GM18526 (cell line): ENCODE data around the gene POMGNT1.

Source experiments
- POLR2A ChIP-seq: IDR thresholded peaks from 3 replicates; pipeline ENCODE4 v1.6.1; 2011; ENCODE audit not compliant: insufficient read length; ENCODE audit errors: extremely low read depth

The POMGNT1 gene

GRCh38 chr1:46187106-46187869 lies 10.9 kb downstream of the POMGNT1 start:
- no peak for TF ChIP-seq POLR2A

- no peak for TF ChIP-seq POLR2A
Measured at GRCh38 chr1:46186076-46186475, 12.2 kb downstream of the POMGNT1 start.

DNA sequence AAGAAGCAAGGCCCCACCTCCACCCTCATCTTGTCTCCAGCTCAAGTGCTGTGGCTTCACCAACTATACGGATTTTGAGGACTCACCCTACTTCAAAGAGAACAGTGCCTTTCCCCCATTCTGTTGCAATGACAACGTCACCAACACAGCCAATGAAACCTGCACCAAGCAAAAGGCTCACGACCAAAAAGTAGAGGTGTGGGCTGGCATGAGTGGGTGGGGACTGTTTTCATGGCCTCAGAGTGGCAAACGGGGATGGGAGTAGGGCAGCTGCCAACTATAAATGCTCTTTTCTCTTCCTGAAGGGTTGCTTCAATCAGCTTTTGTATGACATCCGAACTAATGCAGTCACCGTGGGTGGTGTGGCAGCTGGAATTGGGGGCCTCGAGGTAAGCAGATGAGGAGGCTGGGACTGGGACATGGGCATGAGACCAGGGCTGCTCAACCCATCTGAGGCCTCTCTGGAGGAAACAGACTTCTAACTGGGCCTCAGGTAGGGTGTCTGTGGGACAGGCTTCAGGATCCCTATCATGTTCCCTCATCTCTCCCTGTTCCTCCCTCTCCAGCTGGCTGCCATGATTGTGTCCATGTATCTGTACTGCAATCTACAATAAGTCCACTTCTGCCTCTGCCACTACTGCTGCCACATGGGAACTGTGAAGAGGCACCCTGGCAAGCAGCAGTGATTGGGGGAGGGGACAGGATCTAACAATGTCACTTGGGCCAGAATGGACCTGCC lies 13.1 kb downstream of the POMGNT1 start:
- no peak for TF ChIP-seq POLR2A

GRCh38 chr1:46183926-46184557 lies 14.2 kb downstream of the POMGNT1 start:
- TF ChIP-seq POLR2A: no peak

DNA sequence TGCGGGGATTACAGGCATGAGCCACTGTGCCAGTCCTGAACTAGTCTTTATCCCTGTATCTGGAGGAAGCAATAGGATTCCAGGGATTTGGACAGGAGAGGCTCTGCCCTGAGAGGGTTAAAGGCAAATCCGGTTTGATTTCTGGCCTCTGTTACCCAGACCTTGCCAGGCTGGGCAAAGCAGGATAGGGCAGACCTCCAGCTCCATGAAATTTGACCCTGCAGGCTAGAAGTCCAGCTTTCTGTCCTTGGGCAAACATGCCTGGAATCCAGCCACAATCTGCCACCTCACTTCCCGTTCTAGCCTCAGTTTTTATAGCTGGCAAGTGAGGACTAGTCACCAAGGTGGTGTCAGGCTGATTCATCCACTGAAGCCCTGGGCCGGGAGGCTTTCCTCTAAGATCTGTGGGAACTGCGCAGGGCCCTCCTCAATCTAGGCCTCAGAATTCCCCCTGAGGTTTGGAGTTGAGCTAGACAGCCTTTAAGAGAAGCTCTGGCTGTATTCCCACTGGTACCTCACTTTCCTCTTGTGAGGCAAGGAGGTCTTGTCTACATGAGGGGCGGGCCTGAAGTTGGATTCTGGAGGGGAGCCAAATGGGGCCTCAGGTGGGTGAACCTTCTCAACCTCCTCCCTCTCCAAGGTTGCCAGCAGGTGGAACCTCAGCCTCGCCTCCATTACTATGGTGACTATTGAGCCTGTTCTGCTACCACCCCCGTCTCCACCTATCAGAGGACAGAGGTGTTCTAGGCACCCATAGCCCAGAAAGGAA lies 15.0 kb downstream of the POMGNT1 start:
- TF ChIP-seq POLR2A: no peak

DNA sequence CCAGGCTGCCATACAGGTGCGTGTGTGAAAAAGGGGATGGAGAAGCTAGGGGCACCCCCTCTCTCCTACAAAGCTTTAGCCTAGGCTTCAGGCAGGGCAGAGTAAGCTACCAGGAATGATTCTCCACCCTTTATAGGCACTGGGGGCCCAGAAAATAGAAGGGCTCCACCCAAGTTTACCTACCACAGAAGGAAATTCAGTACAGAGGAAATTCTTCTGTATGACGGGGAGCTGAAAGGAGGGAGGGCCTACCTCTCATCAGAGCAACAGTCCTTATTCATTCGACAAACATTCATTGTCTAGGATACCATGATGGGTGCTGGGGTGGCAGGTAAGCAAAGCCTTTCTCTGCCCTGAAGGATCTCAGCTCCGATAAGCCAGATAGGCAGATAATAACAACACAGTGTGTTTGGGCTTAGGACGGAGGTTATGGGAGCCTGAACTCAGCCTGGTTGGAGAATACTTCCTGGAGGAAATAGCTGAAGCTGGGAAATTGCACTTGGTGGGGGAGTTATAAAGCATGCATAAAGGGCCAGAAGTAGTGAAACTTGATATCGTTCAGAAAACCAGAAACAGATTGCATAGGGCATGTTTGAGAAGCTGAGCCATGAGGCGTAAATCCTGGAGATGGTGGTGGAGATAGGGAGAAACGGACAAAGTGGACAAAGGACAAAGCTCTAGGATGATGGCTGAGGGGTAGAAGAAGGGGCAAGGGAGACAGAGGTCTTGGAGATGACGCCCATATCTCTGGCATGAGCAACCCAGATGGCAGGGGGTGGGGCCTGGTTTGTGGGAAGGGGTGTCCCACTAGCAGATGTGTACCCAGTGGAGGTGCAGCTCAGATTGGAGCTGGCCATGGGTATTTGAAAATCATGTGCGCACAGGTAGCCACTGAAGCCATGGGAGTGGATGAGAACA lies 16.6 kb downstream of the POMGNT1 start:
- TF ChIP-seq POLR2A: no peak

- no peak for TF ChIP-seq POLR2A
Measured at GRCh38 chr1:46180082-46180616, 18.1 kb downstream of the POMGNT1 start.

- no peak for TF ChIP-seq POLR2A
Measured at GRCh38 chr1:46179138-46180081, 18.8 kb downstream of the POMGNT1 start.

- no peak for TF ChIP-seq POLR2A
Measured at GRCh38 chr1:46176211-46176865, 21.9 kb downstream of the POMGNT1 start, which contains the start of gene P3R3URF. TSS of gene P3R3URF (minus strand) at chr1:46176488. CDS start at chr1:46176471, 17 bp downstream.

DNA sequence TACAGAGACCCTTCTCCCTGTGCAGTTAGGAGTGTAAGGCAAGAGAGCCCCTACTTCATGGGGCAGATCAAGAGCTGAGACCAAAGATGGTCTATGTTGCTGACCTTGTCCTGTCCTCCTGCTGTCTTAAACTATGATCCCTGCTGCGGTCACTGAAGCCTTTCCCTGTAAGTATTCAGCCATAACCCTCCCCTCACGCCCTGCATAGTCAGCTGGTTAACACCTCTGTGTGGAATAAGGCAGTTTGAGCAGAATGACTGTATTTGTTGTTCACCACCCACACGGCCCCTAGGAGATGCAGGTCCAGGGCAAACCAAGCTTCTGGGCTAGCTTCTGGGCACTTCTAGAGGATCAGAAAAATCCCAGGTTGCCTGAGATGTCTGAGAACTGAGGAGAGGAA lies 23.0 kb downstream of the POMGNT1 start:
- TF ChIP-seq POLR2A: no peak

DNA sequence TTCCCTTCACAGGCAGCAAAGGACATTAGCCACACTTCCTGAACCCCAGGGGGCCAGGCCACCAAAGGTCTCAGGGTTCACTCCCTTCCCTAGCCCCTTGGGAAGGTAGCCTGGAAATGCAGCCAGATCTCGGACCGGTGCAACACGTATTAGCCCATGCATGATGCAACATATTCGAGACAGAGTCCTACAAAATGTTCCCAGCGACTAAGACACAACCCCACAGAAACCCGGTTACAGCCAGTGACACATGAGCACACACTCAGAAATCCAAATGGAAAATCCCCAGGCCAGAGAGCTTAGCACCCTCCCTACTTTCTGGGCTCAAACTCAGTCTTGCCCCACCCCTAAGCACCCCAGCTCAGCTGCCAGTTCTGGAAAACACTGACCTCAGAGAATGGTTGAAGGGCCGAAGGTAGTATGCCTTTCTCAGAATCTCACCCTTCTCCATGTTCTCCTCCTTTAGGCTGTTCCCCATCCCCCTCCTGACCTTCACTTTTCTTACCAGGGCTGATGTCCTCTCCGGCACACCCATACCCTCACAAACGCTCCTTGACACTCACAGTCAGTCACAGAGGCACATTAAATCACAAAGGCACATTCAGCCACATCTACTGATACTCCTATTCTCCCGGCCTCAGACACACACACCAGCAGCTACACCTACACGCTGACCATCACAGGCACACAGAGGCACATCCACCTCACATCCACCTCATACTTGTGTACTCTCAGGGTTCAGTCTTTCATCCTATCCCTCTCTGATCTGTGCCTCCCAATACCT lies 23.6 kb downstream of the POMGNT1 start, which contains the start of gene TSPAN1:
TSPAN1 (plus strand) TSS at position 640 of the 784 bp plus-strand sequence. CDS start 6,021 bp downstream, outside the sequence.
- TF ChIP-seq POLR2A: no peak

- no peak for TF ChIP-seq POLR2A
Measured at GRCh38 chr1:46173361-46173856, 24.8 kb downstream of the POMGNT1 start.
